Gastroesophageal sphincter (tissue), 3 donors: ENCODE data around the gene RPL32.

ENCODE experiments used
- CTCF ChIP-seq, 4 experiments: fragments of 200-600 bp in 2 of 4; fragments of 450-650 bp in 2 of 4; sonication (generic) in 1 of 4; IDR thresholded peaks; one replicate each; pipeline ENCODE4 v1.5.1; 2017 to 2019; ENCODE audit warnings: antibody characterized with exemption in 4 of 4, mild to moderate bottlenecking in 2 of 4, moderate library complexity in 2 of 4
- EP300 ChIP-seq: sonication (generic); formaldehyde crosslinking; IDR thresholded peaks from one replicate; pipeline ENCODE4 v1.6.1; 2017; ENCODE audit warnings: antibody characterized with exemption, mild to moderate bottlenecking
- POLR2A ChIP-seq, 2 donors: fragments of 450-650 bp; IDR thresholded peaks; one replicate each; pipeline ENCODE4 v1.6.1; 2017; ENCODE audit warnings: antibody characterized with exemption in 2 of 2, mild to moderate bottlenecking in 2 of 2, moderate library complexity in 1 of 2
- POLR2AphosphoS5 ChIP-seq: sonication (generic); formaldehyde crosslinking; IDR thresholded peaks from one replicate; pipeline ENCODE4 v1.6.1; 2017; ENCODE audit warnings: antibody characterized with exemption

DNA sequence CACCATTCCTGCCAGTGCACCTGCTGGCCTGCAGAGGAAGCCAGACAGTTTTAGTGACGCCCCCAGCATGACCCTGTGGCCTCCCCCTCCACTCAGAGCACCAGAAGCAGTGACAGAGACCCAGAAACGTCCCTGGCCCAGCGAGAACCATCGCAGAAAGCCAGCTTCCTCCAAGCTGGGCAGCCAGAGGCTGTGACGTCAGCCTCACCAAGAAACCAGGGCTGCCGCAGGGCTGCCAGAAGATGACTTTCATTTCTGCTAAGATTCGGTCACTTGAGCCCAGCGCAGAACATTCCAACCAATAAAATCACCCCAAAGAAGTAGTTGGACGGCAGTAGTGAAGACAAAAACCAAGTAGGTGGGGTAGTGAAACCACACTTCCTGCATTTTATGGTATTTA, 29.6 kb upstream of the RPL32 start:
- TF ChIP-seq POLR2AphosphoS5 (no peak), POLR2A (IDR thresholded peaks at IDR 0.05) (no peak), EP300 (no peak), CTCF (IDR thresholded peaks at IDR 0.05) (no peak)
